SK-N-SH (cell line): ENCODE data around the gene TMTC2.

Experiments used
- CTCF ChIP-seq: fragments of 200-600 bp; sonication (generic); IDR thresholded peaks from 2 replicates; pipeline ENCODE4 v1.6.1; 2017; ENCODE audit warnings: antibody characterized with exemption, mild to moderate bottlenecking, moderate library complexity
- MAX ChIP-seq: IDR thresholded peaks from 2 replicates; pipeline ENCODE4 v1.4.0; 2012; ENCODE audit warnings: low read depth
- POLR2AphosphoS5 ChIP-seq: IDR thresholded peaks from 2 replicates; pipeline ENCODE4 v1.6.1; 2012; ENCODE audit warnings: low read depth, low read length
- RCOR1 ChIP-seq: fragments of 150-350 bp; IDR thresholded peaks from 2 replicates; pipeline ENCODE4 v1.6.1; 2017; ENCODE audit warnings: antibody characterized with exemption, low read length

- TF ChIP-seq CTCF (no peak), POLR2AphosphoS5 (no peak), MAX (no peak), RCOR1 (no peak)
Observed at GRCh38 chr12:82740129-82741000, 53.7 kb downstream of the TMTC2 start.
